HTR-8/SVneo (cell line): ENCODE results near the gene SCNN1B.
"Not testable (repeated sequence)": the region's sequence is repeated elsewhere in the genome, so short reads cannot be mapped to it uniquely, and the experiment has no call there.

ENCODE experiments used
- DNase-seq: peaks from one replicate; pipeline ENCODE4 v3.0.0; 2011; ENCODE audit warnings: low spot score, mixed read lengths; ENCODE audit not compliant: insufficient read length
- FAIRE-seq: peaks from 2 replicates; lab custom pipeline; 2011; peaks lifted over from hg19 to GRCh38; lab: Jason Lieb, UNC

The SCNN1B gene

DNA sequence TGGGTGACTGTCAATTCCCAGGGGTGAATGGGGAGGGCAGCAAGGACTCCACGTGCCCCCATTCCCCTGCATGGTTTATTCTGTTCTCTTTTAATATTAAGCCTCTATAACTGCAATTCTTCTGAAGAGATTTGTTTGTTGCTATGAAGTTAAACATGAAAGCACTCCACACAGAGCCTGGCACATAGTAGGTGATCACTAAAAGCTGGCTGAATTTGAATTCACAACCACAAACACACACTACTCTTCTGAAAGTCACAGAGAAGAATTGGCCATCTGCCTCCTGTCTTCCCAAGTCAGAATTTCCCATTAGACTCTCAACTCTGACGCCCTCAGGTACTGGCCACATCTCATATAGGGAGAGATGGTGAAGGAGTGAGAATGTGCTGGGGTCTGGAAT lies 95.4 kb downstream of the SCNN1B start:
- FAIRE-seq (no peak), DNase-seq (no peak)

DNA sequence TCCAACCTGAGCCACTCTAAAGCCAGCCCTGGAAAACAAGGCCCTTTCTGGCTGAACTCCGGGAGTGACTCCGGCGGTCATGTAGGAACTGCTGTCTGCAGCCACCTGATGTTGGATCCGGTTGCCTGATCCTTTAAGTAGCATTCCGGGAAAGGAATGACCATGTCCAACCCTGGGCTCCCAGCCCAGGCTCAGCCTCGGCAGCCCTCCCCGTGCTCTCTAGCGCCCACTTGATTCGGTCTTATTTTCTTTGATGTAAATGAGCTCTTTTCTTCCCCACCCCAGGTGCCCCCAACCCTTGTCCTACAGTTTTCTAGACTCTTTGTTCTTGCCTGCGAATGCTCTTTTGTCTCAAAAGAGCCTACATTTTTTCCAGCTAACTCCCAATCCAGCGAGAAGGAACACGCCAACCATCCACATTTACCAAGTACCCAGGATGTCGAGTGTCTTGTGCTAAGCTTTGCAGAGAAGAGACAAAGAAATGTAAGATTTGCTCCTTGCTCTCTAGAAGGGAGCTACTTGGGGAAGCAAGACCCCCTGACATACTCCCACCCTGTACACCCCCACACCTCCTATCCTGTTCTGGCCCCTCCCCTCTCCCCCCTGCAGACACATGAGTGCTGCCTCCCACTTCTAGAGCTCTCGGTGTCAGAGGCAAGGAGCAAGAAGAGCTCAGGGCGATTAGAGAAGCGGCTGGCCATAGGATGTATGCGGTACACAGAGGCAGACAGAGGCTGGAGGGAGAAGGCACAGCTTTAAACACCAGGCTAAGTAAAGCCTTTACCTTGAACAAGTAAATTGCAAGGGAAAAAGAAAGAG lies 97.1 kb downstream of the SCNN1B start:
- DNase-seq (no peak), FAIRE-seq (no peak)

DNA sequence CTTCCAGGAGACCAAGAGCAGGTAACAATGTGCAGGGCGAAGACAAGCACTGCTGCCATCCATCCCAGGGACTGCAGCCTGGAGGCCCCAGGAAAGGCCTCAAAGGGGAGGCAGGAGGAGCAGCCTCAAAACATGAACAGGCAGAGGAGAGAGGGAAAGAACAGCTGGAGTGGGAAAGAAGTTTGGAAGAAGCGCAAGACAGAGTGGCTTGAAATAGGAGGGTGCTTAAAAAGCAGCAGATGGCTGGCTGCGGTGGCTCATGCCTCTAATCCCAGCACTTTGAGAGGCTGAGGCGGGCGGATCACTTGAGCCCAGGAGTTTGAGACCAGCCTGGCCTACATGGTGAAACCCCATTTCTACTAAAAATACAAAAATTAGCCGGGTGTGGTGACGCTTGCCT lies 98.3 kb downstream of the SCNN1B start:
- not testable (repeated sequence) for DNase-seq, FAIRE-seq

DNA sequence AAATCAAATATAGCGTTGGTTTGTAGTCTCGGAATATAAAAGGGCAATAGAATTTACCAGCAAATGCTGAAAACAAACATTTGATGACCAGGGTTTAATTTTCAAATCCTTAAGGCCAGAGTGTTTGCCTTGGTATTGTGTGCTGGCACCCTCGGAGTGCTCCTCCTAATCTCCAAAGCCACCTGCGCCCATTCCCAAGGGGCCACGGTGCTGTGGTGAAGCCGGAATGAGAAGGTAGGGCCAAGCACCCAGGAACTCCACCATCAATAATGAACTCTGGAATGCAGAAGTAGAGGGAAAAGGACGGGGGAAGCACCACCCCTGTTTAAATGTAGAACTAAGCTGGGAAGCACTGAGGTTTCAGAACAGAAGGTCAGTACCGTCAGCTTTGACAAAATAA lies 99.0 kb downstream of the SCNN1B start:
- FAIRE-seq (no peak), DNase-seq (no peak)

DNA sequence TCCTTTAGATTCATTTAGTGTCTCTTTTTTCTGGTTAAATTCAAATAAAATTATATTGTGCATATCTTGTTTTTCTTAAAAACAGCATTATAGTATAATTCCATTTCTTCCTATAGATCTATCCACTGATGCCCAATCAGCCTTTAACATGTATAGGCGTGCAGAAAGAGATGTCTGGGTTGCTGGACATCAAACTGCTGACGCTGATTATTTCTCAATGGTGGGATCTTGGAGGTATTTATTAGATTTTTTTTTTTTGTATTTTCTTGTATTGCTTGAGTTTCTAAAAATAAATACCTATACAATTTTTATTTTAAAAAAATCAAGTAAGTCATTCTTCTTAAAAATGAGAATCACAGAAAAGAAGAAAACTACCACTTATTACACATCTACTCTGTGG lies 100.0 kb downstream of the SCNN1B start:
- FAIRE-seq, result no peak

DNA sequence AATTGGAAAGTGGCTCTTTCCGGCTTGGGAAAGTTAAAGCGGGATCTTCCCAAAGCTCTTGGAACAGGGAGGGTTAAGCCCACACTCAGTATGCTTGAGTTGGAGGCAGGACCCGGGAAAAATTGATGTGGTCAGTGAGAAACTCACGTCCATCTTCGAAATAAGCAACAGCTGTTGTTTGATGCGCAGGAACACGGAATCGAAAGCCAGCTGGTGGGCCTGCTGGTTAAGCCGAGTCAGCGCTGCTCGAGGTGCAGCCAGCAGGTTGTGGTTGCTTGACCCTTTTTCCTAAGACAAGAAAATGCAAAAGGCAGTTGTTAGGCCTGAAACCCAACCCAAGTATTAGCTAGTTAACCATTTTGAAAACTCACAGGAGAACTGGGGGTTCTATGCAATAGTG lies 101.4 kb downstream of the SCNN1B start:
- FAIRE-seq (no peak), DNase-seq (no peak)

More for the DNA sequence above, 100.0 kb downstream of the SCNN1B start:
- no peak for DNase-seq

DNA sequence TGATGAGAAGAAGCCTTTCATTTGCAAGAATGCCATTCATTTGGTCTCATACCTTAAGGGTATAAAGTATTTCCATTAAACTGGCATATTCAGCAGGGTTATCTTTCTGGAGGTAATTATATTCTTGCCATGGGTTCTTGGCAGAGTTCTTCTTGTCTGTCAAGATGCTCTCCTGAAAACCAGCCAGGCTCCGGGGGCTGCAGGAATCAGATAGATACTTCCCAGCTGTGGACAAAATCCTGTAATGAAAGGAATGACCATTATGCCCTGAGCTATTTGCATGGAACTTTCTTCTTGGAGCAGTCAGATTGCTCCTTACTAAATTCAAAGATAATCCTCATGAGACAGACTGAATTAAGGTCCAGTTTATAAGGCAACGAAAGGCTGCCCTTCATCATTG lies 103.9 kb downstream of the SCNN1B start:
- DNase-seq (no peak), FAIRE-seq (no peak)

DNA sequence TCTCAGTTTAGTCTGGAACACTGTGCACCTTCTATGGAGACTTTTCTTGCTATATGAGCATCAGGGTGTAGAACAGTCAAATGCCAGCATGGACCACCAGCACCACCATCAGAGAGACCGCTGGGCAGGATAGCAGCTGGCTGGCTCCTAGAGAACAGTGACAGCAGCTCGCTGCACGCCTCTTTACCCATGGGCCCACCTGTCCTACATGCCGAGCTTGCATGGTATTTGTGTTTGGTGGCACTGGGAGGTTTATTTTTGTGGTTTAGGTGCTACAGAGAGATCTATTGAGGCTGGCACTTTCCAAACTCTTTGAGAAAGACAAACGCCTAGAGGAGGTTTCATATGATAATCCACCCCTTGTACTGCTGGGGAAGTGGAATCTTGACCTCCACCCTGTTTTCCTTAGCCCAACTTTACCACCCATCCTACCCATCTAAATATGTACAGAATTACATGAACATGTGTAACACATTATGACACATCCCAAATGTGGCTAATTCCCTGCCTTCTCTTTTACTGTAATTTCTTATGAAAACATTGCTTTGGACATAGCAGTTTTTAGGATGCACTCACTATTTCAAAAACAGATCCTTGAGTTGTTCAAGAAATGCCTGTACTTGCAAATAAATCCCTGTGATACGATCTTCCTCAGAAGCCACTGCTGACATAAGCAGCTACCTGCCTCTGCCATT lies 104.6 kb downstream of the SCNN1B start:
- FAIRE-seq (no peak), DNase-seq (no peak)

DNA sequence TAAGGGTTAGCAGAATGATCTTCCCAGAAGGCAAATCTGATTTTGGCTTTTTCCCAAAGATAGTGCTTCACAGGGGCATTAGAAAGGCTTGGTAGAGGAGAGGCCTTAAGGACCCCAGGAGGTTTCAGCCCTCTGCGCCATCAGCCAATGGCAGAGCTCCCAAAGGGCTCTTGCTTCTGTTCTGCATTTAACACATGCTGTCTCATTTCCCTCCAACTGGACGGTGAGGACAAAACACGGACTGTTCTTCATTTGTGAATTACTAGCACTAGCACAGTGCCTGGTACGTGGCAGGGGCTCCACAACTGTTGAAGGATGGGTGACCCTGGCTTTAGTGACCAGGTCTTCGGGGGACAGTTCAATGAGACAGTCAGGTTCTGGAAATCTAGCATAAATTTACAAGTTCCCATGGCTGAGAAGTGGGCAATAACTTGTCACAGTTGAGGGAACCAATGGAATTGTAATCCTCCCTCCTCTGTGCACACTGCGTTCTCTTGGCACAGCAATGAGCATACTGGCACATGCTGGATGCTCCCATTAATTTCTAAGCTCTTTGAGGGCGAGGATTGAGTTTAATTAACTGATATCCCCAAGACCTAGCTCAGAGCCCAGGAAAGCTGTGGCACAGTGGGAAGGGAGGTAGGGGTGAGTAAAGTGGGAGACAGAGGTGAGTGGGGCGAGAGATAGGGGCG lies 105.5 kb downstream of the SCNN1B start:
- FAIRE-seq (no peak), DNase-seq (no peak)

DNA sequence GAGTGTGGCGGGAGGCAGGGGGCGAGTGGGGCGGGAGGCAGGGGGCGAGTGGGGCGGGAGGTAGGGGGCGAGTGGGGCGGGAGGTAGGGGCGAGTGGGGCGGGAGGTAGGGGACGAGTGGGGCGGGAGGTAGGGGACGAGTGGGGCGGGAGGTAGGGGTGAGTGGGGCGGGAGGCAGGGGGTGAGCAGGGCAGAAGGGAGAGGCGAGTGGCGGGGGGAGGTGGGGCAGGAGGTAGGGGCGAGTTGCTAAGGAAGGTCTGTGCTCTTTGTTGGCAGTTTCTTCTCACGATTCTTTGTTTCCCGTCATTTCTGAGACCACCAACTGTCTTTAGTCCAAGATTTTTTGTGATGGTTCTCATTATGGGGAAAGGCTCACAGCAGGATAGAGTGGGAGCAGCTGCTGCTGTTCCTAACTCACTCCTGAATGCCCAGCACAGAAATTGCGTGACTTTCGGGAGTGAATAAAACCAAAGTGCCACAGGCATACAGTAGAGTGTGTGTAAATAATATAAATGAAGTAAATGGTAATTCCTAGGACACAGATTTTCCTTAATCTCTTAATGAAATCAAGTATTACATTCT lies 106.2 kb downstream of the SCNN1B start:
- DNase-seq (no peak), FAIRE-seq (no peak)

DNA sequence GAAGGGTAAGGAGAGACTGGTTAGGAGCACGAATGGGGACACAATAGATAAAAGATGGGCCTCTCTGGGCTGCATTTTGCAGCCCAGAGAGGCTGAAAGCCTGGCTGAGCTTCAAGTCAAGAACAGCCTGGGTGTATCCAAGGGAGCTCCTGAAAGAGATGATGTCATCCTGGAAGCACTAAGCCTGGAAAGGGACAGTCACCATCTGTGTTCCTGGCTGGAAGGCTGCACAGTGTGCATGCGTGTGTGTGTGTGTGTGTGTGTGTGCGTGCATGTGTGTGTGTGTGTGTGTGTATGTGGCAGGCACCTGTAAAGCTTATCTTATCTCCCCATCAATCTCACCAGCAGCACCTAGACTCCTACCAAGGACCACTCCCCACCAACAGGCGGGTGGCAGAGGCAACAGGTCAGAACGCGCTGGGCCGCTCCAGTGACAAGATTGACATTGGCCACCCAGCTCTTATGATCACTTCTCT lies 106.8 kb downstream of the SCNN1B start:
- no peak for DNase-seq

DNA sequence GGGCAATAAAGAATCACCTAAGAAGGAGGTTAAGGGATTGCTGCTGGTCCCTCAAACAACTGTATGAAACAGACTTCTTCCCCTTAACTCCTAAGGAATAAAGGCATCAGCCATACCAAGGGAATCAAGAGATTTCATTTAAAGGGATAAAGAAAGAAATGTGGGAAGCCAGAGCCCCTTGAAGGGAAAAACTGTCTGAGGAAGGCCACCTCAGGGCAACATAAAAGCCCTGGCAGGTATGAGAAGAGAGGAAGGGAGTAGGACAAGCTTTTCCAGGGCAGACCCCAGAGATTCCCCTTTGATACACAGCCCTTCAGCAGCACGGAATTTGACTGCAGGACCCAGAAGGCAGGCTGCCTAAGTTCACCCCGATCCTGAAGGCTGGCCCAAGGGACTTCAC lies 107.4 kb downstream of the SCNN1B start:
- FAIRE-seq (no peak), DNase-seq (no peak)

More for the DNA sequence above, 106.8 kb downstream of the SCNN1B start:
- no peak for FAIRE-seq

DNA sequence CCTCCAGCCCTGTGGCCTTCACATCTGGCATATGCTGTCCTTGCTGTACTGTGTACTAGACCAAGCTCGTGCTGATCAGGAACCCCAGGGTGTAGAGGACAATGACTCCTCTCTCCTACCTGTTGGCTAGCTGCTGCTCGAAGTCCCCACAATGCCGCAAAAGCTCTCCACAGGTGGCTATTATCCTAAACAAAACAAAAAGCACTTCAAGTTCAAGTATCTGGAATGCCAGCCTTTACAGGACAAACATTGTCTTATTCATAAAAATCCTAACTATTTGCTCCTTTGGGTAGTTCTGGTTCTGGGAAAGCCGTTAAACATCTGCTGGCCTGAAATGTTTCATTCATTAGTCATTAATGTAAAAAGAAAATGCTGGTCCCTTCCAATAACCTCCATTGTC lies 108.1 kb downstream of the SCNN1B start:
- DNase-seq (no peak), FAIRE-seq (no peak)

DNA sequence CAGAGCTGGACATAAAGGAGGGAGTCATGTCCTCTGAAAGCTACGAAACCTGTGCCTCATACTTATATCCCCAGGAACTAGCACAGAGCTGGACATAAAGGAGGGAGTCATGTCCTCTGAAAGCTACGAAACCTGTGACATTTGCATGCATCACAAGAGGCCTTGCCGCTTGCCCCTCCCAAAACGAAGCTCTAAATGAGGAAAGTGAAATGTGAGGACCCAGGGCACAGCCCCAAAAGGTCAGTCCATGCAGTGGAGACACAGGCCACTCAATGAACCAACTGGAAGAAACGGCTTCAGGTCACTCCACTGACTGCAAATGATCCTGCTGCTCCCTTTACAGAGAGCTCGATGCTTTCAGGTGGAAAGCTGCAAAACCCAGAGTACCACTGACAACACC lies 112.6 kb downstream of the SCNN1B start:
- DNase-seq, result no peak

DNA sequence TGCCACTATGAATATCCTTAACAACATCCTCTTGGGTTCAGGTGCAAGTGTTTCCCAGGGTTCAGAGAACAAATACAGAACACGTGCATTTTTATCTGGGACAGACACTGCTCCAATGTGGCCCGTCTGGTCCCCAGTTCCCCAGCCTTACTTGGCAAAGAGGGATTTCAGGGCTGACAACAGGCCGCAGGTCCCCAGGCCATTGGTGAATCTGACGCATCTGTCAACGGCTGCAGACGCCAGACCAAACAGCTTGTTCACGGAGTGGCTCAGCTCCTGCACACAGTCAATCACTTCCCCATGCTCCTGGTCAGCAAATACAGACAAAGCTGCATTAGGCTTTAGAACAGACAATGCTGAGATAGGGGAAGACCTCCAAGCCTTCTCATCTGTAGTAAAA lies 114.7 kb downstream of the SCNN1B start:
- FAIRE-seq (no peak), DNase-seq (no peak)

More for the DNA sequence above, 112.6 kb downstream of the SCNN1B start:
- no peak for FAIRE-seq

DNA sequence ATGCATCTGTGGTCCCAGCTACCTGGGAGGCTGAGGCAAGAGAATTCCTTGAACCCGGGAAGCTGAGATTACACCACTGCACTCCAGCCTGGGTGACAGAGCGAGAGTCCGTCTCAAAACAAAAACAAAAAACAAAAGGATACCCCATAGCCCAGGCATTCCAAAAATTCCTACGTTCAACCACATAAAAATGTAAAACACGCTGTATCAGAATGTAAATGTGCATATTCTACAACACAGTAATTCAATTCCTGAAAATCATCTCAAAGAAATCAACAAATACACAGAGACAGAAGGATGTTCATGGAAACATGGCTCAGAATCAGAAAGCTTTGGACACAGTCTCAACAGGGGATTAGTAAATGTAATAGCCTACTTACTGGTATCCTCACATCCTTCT lies 117.9 kb downstream of the SCNN1B start:
- FAIRE-seq (no peak), DNase-seq (no peak)

DNA sequence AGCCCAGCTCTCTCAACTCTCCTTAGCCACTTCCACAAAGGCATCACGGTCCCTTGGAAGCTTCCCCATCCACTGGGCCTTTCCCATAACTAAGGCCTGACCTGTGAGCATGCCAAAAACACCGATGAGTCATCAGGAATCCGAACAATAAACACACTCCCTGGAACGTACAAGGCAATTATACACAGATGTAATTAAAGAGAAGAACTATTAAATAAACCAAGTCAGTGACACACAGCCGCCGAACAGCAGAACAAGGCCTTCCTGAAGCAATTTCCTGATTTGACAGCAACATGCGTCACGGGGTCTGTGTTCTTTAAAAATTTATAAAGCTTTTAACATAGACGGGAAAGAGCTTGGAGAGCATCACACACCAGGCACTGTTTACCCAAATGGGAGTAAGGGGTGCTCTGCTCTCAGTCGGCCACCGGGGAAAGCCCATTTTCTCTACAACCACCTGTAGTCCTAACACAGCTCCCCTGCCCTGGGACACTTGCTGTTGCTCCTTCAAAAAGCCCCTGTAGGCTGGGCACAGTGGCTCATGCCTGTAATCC lies 121.5 kb downstream of the SCNN1B start:
- DNase-seq, result peak; percentile 65
- no peak for FAIRE-seq

DNA sequence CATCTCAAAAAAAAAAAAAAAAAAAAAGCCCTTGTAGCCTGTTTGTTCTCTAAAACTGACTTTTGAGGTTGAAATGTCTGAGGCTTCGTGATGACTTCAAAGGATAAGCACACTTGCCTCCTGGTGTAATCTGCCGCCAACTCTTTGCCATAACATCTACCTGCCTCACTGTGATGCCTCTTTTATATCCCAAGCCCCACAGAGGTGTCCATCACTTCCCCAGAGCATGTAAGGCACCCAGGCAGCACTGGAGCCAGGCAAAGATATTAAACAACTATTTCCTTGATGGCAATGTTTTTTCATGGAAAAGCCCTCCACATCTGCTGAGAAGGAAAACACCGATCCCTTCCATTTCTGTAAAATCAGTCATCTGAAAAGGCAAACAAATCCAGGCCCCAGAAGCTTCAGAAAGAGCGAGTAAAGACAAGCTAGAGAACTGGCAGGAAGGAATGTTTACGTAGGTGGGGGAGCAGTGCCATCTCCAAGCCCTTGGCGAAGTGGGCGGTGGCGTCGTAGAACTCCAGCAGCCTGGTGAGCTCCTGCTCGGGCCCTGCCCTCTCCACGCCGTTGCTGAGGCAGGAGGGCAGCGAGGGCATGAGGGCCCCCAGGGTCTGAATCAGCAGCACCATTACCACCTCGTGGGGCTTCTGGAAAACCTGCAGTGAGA lies 122.3 kb downstream of the SCNN1B start:
- DNase-seq, result no peak
- FAIRE-seq, result no peak

DNA sequence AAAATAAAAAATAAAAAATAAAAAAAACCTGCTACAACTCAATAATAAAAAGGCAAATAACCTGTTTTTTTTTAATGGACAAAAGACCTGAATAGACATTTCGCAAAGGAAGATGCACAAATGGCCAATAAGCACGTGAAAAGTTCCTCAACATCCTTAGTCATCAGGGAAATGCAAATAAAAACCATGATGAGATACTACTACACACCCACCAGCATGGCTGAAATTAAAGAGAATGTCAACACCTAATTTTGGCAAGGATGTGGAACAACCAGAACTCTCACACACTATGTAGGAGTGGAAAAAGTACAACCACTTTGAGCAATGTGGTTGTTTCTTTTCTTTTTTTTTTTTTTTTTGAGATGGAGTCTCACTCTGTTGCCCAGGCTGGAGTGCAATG lies 126.2 kb downstream of the SCNN1B start:
- FAIRE-seq (no peak), DNase-seq (no peak)
